ENCODE measurements around the gene PHOX2A.
"Not testable (repeated sequence)": the region's sequence is repeated elsewhere in the genome, so short reads cannot be mapped to it uniquely, and the experiment has no call there.

The PHOX2A gene

DNA sequence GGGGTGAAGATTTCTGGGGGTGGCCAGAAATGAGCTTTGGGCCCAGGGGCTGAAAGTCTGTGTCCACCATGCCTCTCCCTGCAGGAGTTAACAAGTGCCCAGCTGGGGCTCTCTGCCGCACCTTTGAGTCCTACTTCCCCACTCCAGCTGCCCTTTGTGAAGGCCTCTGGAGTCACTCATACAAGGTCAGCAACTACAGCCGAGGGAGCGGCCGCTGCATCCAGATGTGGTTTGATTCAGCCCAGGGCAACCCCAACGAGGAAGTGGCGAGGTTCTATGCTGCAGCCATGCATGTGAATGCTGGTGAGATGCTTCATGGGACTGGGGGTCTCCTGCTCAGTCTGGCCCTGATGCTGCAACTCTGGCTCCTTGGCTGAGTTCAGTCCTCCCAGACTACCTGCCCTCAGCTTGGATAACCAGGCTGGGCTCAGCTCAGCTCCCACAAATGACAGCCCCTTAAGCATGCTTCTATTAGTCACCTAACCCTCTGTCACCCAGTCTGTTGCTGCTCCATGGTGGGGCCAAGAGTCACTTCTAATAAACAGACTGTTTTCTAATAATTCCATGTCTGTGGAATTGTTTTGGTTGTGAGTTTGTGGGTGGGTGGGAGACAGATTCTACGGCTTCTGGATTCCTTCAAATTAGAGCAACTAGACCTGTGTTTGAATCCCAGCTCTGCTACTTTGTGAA lies 22.4 kb downstream of the PHOX2A start:
- DNase-seq, result no peak

DNA sequence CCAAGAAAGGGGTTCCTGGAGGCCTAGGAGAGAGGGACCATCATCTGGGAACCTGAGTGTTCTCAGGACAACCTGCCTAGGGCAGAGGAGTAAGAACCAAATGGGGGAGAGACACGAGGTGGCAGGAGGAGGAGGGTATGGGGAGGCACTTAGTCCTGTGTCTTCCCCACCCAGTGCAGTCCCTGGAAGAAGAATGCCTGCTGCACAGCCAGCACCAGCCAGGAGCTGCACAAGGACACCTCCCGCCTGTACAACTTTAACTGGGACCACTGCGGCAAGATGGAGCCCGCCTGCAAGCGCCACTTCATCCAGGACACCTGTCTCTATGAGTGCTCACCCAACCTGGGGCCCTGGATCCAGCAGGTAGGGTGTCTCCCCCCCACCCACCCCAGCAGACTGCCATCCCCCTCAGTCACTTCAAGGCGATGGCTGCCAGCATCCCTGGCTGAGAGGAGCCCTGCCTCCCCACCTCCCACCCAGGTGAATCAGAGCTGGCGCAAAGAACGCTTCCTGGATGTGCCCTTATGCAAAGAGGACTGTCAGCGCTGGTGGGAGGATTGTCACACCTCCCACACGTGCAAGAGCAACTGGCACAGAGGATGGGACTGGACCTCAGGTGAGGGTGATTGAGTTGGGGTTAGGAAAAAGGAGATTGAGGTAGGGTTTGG lies 23.1 kb downstream of the PHOX2A start:
- DNase-seq, result no peak

- no peak for DNase-seq
Measured at GRCh38 chr11:72218251-72218745, 25.7 kb downstream of the PHOX2A start.

DNA sequence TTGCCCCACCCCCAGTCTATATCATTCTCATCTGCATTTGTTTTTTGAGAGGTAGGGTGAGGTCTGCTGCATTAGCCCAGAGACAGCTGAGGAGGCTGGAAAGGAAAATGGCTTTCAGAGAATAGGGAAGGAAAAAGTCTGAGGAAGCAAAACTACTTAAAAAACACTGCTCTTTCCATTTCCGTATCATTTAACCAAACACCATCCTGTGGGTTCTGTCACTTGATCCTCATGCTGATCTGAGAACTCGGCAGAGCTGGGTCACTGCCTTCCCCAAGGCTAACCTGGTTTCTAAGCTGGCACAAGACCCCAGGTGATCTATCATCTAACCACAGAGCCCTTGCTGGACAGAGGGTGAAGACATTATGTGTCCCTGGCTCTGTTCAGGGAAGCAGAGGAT lies 26.1 kb downstream of the PHOX2A start:
- no peak for DNase-seq

GRCh38 chr11:72216638-72217037 lies 27.3 kb downstream of the PHOX2A start, which contains the start of gene FOLR2:
Gene FOLR2, plus strand, starts transcription at chr11:72216794. Its CDS starts 1,791 bp downstream, at chr11:72218585.
- DNase-seq, result no peak

GRCh38 chr11:72209101-72209500 lies 34.9 kb downstream of the PHOX2A start:
- no peak for DNase-seq

GRCh38 chr11:72208281-72208680 lies 35.7 kb downstream of the PHOX2A start:
- no peak for DNase-seq

DNA sequence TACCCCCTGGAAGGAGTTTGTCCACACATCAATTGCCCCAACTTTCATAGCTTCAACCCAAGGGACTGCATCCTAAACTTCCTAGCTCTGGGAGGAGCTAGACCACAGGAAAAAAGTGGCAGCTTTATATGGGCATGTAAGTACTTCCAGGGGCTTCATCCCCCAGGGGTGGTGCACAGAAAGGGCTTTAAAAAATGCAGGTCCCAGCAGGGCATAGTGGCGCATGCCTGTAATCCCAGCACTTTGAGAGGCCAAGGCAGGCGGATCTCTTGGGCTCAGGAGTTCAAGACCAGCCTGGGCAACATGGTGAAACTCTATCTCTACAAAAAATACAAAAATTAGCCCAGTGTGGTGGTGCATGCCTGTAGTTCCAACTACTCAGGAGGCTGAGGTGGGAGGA lies 37.2 kb downstream of the PHOX2A start:
- not testable (repeated sequence) for DNase-seq

GRCh38 chr11:72204886-72205285 lies 39.1 kb downstream of the PHOX2A start:
- DNase-seq, result no peak

- DNase-seq, result no peak
Measured at GRCh38 chr11:72203163-72203562, 40.8 kb downstream of the PHOX2A start.

DNA sequence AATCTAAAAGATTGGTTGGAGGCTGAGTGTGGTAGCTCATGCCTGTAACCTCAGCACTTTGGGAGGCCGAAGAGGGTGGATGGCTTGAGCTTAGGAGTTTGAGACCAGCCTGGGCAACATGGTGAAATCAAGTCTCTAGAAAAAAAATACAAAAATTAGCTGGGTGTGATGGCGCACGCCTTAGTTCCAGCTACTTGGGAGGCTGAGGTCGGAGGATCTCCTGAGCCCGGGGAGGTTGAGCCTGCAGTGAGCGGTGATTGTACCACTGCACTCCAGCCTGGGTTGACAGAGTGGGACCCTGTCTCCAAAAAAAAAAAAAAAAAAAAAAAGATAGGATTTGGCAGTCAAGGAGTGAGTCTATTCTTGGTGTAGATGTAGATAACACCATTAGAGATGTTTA lies 41.4 kb downstream of the PHOX2A start:
- no peak for DNase-seq

DNA sequence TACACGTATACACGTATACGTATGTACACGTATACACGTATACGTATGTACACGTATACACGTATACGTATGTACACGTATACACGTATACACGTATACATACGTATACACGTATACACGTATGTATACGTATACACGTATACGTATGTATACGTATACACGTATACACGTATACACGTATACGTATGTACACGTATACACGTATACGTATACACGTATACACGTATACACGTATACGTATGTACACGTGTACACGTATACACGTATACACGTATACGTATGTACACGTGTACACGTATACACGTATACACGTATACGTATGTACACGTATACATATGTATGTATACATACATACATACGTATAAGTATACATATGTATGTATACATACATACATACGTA lies 42.5 kb downstream of the PHOX2A start:
- DNase-seq, result not testable (repeated sequence)

DNA sequence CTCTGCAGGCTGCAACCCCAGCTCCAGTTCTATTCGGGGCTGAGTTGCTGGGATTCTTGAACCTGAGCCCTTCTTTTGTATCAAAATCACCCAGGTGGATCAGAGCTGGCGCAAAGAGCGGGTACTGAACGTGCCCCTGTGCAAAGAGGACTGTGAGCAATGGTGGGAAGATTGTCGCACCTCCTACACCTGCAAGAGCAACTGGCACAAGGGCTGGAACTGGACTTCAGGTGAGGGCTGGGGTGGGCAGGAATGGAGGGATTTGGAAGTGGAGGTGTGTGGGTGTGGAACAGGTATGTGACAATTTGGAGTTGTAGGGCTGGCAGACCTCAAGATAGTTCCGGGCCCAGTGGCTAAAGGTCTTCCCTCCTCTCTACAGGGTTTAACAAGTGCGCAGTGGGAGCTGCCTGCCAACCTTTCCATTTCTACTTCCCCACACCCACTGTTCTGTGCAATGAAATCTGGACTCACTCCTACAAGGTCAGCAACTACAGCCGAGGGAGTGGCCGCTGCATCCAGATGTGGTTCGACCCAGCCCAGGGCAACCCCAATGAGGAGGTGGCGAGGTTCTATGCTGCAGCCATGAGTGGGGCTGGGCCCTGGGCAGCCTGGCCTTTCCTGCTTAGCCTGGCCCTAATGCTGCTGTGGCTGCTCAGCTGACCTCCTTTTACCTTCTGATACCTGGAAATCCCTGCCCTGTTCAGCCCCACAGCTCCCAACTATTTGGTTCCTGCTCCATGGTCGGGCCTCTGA lies 48.3 kb downstream of the PHOX2A start:
- DNase-seq, result no peak

GRCh38 chr11:72191961-72192381 lies 52.0 kb downstream of the PHOX2A start, which contains the start of gene FOLR1:
Gene FOLR1, plus strand, starts transcription at chr11:72192140. Its CDS starts 34 bp downstream, at chr11:72192174.
- no peak for DNase-seq

DNA sequence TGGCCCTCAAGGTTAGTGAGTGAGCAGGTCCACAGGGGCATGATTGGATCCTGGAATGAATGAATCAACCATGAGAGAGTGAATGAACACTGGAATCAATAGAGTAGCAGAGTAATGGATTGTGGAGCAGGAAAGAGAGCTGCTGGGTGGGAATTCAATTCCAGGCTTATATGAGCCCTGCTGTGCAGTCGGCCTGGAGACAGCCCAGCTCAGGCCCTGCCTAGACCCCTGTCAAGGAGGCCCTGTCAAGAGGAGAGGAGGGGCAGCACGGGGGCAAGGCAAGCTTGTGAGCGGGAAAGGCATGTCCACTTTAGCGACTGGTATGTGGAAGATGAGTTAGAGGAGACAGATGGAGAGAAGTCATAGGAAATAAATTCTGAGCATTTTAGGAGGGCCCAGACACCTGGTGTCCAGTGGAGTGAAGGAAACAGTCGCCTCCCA lies 53.3 kb downstream of the PHOX2A start:
- DNase-seq, result no peak

- DNase-seq, result no peak
Measured at GRCh38 chr11:72189455-72190250, 54.3 kb downstream of the PHOX2A start.
